ENCODE results near the gene FBXL15. TPM values are rescaled to one million over a fixed set of nuclear protein-coding genes. Genes with fewer than 3 reads are reported as not detected.

The FBXL15 gene
- total RNA-seq, 1 donor from 2014 or later, result 16.5 TPM

DNA sequence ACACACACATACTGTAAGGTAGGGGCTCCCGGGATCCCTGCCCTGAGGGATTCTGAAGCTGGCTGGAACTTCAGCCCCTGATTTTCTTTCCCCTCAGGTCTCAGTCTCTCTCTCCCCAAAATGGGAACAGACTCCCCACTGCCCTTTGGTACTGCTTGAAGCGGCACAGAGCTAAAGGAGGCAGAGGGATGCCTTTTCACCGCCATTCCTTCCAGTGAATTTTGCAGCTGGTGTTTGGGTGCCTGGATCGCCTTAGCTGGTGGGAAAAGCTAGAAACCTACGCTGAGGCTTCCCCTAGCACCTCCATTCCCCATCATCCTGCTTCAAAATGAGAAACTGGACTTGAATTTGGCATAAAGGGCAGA is 14.5 kb downstream of the FBXL15 start:
- intact Hi-C loops (cut with DNase I), result no loop called here
- peak overlapping the region in 1 of 2 donors; percentile 2 for H3K27ac ChIP-seq

DNA sequence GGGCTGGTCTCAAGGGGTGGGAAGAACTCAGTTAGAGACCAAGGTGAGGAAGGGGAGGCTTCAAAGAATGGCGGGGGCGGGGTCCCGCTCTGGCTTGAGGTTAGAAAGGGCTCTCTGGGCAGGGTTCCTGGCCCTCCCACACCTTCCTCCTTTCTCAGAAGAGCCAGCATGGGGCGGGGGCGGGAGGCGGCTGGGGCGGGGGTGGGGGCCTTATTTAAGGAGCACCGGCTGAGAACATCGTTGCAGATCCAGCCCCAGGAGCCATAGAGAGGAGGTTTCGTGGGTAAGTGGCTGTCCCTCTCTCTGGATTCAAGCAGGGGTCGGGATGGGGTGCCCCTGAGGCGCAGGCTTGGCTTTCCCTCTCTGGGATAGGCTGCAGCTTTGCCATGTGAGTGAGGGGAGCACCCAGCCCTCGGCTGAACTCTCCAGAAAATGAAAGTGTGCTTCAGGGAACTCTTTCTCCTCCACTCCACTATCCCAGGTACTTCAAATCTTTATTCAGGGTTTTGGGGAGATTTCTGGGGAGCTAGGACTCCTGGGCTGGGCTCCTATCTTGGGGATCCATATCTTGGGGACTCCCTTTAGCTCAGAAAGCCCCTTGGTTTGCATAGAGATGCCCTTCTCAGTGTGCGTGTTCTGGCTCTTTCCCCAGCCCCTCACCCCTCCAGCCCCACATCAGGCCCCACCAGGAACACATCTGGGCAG is 15.0 kb downstream of the FBXL15 start:
- DNase-seq (ENCODE audit: low spot score in 2 of 2), result no peak
- peak overlapping the region in 1 of 2 donors; percentile 2 for H3K27ac ChIP-seq
- intact Hi-C loops (cut with DNase I), result no loop called here
- peaks cover 8 to 14% of the 10 kb centered on the region in 2 donors for H3K4me1 ChIP-seq
- TF ChIP-seq, protein P1, sequence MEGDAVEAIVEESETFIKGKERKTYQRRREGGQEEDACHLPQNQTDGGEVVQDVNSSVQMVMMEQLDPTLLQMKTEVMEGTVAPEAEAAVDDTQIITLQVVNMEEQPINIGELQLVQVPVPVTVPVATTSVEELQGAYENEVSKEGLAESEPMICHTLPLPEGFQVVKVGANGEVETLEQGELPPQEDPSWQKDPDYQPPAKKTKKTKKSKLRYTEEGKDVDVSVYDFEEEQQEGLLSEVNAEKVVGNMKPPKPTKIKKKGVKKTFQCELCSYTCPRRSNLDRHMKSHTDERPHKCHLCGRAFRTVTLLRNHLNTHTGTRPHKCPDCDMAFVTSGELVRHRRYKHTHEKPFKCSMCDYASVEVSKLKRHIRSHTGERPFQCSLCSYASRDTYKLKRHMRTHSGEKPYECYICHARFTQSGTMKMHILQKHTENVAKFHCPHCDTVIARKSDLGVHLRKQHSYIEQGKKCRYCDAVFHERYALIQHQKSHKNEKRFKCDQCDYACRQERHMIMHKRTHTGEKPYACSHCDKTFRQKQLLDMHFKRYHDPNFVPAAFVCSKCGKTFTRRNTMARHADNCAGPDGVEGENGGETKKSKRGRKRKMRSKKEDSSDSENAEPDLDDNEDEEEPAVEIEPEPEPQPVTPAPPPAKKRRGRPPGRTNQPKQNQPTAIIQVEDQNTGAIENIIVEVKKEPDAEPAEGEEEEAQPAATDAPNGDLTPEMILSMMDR (IDR thresholded peaks at IDR 0.05), result no peak
- peak overlapping the region; percentile 23 to 52 for H3K4me3 ChIP-seq
- no peaks in the 10 kb centered on the region for H3K27me3 ChIP-seq
- no peaks in the 10 kb centered on the region for H3K9me3 ChIP-seq
- no peaks in the 10 kb centered on the region for H3K36me3 ChIP-seq

More for the DNA sequence above, 14.5 kb downstream of the FBXL15 start:
- H3K4me1 ChIP-seq, result peaks cover 8 to 14% of the 10 kb centered on the region in 2 donors
- TF ChIP-seq, protein P1 (IDR thresholded peaks at IDR 0.05), result no peak
- H3K4me3 ChIP-seq, result peak overlapping the region in 1 of 2 donors; percentile 52
- DNase-seq (ENCODE audit: low spot score in 2 of 2), result no peak
- no peaks in the 10 kb centered on the region for H3K36me3 ChIP-seq
- no peaks in the 10 kb centered on the region for H3K9me3 ChIP-seq
- no peaks in the 10 kb centered on the region for H3K27me3 ChIP-seq

DNA sequence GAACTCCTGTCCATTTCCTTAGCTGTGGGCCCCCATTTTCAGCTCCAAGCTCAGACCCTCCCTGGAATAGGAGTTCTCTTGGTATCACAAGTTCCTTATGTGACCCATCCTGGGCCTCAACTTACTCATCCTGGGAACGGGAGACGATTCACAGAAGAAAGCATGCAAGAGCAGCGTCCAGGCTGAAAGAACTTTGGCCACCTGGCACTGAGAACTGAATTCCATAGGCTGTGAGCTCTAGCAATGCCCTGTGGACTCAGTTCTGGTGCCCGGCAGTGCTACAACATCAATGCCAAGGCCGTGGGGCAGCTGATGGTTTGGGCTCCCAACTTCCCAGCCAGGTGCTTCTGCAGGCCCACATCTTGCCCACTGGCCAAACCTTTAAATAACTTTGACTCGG is 15.7 kb downstream of the FBXL15 start:
- Histone ChIP-seq H3K9me3 (no peaks in the 10 kb centered on the region), H3K4me3 (no peak overlapping the region), H3K27ac (no peak overlapping the region), H3K36me3 (no peaks in the 10 kb centered on the region), H3K4me1 (peaks cover 8 to 13% of the 10 kb centered on the region in 2 donors), H3K27me3 (no peaks in the 10 kb centered on the region)
- TF ChIP-seq, protein P1 (IDR thresholded peaks at IDR 0.05), result no peak
- intact Hi-C loops (cut with DNase I), result no loop called here
- DNase-seq (ENCODE audit: low spot score in 2 of 2), result no peak

DNA sequence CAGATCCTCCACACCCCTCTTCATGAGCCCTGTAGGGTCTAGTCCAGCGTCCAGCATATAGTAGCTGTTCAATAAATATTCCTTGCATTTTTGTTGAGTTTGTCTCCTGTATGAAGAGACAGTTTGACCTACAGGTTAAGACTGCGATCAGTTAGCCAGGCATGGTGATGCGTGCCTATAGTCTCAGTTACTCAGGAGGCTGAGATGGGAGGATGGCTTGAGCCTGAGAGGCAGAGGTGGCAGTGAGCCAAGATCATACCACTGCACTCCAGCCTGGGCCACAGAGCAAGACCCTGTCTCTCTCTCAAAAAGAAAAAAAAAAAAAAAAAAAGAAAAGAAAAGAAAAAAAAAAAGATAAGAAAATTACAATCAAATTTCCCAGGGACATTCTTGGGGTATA is 16.9 kb downstream of the FBXL15 start:
- Histone ChIP-seq H3K4me1 (peaks cover 2 to 5% of the 10 kb centered on the region in 2 donors), H3K9me3 (no peaks in the 10 kb centered on the region), H3K27ac (no peak overlapping the region), H3K36me3 (no peaks in the 10 kb centered on the region), H3K27me3 (no peaks in the 10 kb centered on the region), H3K4me3 (no peak overlapping the region)
- TF ChIP-seq, protein P1 (IDR thresholded peaks at IDR 0.05), result no peak
- DNase-seq (ENCODE audit: low spot score in 2 of 2), result no peak
- intact Hi-C loops (cut with DNase I), result no loop called here

DNA sequence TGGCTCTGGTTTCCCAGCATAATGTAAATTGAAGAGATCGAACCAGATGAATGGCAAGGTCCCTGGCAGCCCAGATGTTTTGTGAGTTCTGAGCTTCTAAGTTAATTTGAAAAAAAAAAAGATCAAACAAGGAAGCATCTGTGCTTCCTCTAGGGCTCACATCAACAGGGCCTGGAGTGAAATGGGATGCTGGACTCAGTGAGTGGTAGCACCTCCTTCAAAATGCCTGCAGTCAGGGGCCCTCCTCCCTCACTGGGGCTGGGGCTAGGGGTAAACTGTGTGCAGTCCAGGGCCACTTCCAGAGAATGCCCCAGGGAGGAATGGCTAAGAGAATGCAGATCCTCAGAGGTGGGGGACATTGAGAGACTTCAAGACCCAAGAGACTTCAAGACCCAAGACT is 17.7 kb downstream of the FBXL15 start:
- Histone ChIP-seq H3K9me3 (no peaks in the 10 kb centered on the region), H3K27me3 (no peaks in the 10 kb centered on the region), H3K4me1 (peaks cover 2 to 5% of the 10 kb centered on the region in 2 donors), H3K36me3 (no peaks in the 10 kb centered on the region), H3K4me3 (no peak overlapping the region), H3K27ac (no peak overlapping the region)
- intact Hi-C loops (cut with DNase I), result no loop called here
- DNase-seq (ENCODE audit: low spot score in 2 of 2), result no peak
- TF ChIP-seq, protein P1 (IDR thresholded peaks at IDR 0.05), result no peak

Measured in ascending aorta (tissue), 2 donors.